ENCODE measurements around the gene FHIT.

DNA sequence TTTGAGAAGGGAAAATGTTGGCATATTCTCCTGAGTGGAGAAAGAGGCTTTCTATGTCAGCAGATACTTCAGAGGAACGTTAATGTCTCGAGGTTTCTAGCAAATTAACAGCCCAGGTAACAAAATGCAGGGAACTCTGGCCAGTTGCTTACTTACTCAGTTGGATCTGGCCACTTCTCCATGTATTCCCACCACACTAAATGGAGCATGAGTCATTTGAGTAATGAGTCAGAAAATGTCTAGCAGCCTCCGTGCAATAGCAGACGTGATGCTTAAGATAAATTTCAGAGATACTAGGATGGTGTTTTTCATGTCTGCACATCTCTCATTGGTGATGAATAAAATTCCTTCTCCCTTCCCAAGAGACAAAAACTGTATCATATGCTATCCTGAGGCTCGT lies 671.5 kb downstream of the FHIT start:
- no peak for TF ChIP-seq EP300 (IDR thresholded peaks at IDR 0.05; ENCODE audit: low read depth)
- TF ChIP-seq, protein P1, sequence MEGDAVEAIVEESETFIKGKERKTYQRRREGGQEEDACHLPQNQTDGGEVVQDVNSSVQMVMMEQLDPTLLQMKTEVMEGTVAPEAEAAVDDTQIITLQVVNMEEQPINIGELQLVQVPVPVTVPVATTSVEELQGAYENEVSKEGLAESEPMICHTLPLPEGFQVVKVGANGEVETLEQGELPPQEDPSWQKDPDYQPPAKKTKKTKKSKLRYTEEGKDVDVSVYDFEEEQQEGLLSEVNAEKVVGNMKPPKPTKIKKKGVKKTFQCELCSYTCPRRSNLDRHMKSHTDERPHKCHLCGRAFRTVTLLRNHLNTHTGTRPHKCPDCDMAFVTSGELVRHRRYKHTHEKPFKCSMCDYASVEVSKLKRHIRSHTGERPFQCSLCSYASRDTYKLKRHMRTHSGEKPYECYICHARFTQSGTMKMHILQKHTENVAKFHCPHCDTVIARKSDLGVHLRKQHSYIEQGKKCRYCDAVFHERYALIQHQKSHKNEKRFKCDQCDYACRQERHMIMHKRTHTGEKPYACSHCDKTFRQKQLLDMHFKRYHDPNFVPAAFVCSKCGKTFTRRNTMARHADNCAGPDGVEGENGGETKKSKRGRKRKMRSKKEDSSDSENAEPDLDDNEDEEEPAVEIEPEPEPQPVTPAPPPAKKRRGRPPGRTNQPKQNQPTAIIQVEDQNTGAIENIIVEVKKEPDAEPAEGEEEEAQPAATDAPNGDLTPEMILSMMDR (IDR thresholded peaks at IDR 0.05), result no peak
- TF ChIP-seq POLR2A (IDR thresholded peaks at IDR 0.05), result no peak
- no peak for TF ChIP-seq POLR2AphosphoS5 (IDR thresholded peaks at IDR 0.05)

Data from transverse colon (tissue), 4 donors.